ENCODE measurements around the gene BTAF1.

The BTAF1 gene

DNA sequence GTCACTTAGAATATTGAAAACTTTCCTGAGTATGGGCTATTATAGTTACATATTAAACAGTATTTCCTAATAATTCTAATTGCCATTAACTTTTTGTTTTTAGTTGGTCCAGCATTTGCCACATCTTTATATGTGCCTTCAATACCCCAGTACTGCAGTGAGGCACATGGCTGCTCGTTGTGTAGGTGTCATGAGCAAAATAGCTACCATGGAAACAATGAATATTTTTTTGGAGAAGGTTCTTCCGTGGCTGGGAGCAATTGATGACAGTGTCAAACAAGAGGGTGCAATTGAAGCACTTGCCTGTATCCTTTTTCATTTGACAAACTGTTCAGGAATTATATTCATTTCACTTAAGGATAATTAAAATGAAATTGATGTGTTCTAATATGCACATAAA, 72.7 kb downstream of the BTAF1 start:
- ChIA-PET CTCF (interaction anchor here (0.8 kb wide), 1 partner anchor 13 kb away, joined by 3 read pairs; no protein-coding TSS in a partner anchor), POLR2A (no interaction called here)

DNA sequence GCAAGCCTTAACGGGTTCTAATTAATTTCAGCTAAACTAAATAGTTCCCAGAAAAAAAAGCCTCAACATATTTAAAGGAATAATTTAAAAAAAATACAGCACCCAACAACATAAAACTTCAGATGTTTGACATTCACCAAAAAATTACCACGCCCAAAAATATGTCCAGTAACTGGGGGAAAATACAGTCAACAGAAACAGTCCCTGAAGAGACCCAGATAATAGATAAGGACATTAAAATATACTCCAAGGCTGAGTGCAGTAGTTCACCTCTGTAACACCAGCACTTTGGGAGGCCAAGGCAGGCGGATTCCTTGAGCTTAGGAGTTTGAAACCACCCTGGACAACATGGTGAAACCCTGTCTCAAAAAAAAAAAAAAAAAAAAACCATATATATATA, 78.0 kb downstream of the BTAF1 start:
- CTCF ChIA-PET = interaction anchor here (1.4 kb wide), 1 partner anchor 9 kb away, joined by 3 read pairs; no protein-coding TSS in a partner anchor
- POLR2A ChIA-PET = no interaction called here
- no CpG with 5 or more reads among the region's 3 CpGs for WGBS (ENCODE audit: insufficient coverage)
- no peak overlapping the region for H3K4me3 ChIP-seq (ENCODE audit: control insufficient read depth in 1 of 7, extremely low read depth in 1 of 7, insufficient read depth in 4 of 7, low read depth in 2 of 7, low read length in 6 of 7)
- H3K4me1 ChIP-seq (ENCODE audit: control extremely low read depth in 1 of 4, control insufficient read depth in 4 of 4, insufficient read depth in 4 of 4, low read length in 3 of 4) = no peaks in the 10 kb centered on the region
- peaks cover 0 to 10% (median 0%) of the 10 kb centered on the region in 5 experiments for H3K9me3 ChIP-seq (ENCODE audit: control extremely low read depth in 1 of 5, control insufficient read depth in 4 of 5, insufficient read depth in 2 of 5, low read depth in 1 of 5, low read length in 4 of 5)
- H3K27me3 ChIP-seq (replicated peaks in 2 of 5; ENCODE audit: control insufficient read depth in 4 of 5, insufficient read depth in 5 of 5, low read length in 4 of 5) = no peaks in the 10 kb centered on the region
- H3K27ac ChIP-seq (ENCODE audit: insufficient read depth in 1 of 2, low read depth in 1 of 2, low read length in 2 of 2, poor library complexity in 1 of 2, severe bottlenecking in 2 of 2) = no peak overlapping the region
- H3K36me3 ChIP-seq (ENCODE audit: control insufficient read depth in 4 of 4, insufficient read depth in 4 of 4, low read length in 3 of 4) = peaks cover 14 to 49% (median 35%) of the 10 kb centered on the region in 4 experiments
- no peak for DNase-seq

More for the DNA sequence above, 72.7 kb downstream of the BTAF1 start:
- Histone ChIP-seq H3K4me1 (ENCODE audit: control extremely low read depth in 1 of 4, control insufficient read depth in 4 of 4, insufficient read depth in 4 of 4, low read length in 3 of 4) (no peaks in the 10 kb centered on the region), H3K27me3 (replicated peaks in 2 of 5; ENCODE audit: control insufficient read depth in 4 of 5, insufficient read depth in 5 of 5, low read length in 4 of 5) (no peaks in the 10 kb centered on the region), H3K36me3 (ENCODE audit: control insufficient read depth in 4 of 4, insufficient read depth in 4 of 4, low read length in 3 of 4) (peaks cover 31 to 60% (median 47%) of the 10 kb centered on the region in 4 experiments), H3K4me3 (ENCODE audit: control insufficient read depth in 1 of 7, extremely low read depth in 1 of 7, insufficient read depth in 4 of 7, low read depth in 2 of 7, low read length in 6 of 7) (no peak overlapping the region), H3K27ac (ENCODE audit: insufficient read depth in 1 of 2, low read depth in 1 of 2, low read length in 2 of 2, poor library complexity in 1 of 2, severe bottlenecking in 2 of 2) (no peak overlapping the region), H3K9me3 (ENCODE audit: control extremely low read depth in 1 of 5, control insufficient read depth in 4 of 5, insufficient read depth in 2 of 5, low read depth in 1 of 5, low read length in 4 of 5) (peaks cover 0 to 5% (median 0%) of the 10 kb centered on the region in 5 experiments)
- no CpG with 5 or more reads among the region's 2 CpGs for WGBS (ENCODE audit: insufficient coverage)
- no peak for DNase-seq

DNA sequence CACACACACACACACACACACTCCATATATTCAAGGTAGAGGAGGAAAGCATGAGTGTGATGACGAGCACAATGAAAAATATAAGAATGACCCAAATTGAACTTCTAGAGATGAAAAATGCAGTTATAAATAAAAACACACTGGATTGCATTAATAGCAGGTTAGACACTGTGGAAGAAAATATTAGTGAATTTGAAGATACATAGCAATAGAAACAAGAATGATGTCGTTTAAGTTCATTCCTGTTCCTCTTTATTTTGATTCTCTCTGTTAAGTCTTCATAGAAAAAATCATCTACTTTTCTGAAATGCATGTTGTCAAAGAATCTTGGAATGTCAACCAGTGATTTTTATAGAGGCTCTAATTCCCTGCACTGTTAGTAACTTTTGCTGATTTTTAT, 78.4 kb downstream of the BTAF1 start:
- Histone ChIP-seq H3K9me3 (ENCODE audit: control extremely low read depth in 1 of 5, control insufficient read depth in 4 of 5, insufficient read depth in 2 of 5, low read depth in 1 of 5, low read length in 4 of 5) (peaks cover 0 to 10% (median 0%) of the 10 kb centered on the region in 5 experiments), H3K27ac (ENCODE audit: insufficient read depth in 1 of 2, low read depth in 1 of 2, low read length in 2 of 2, poor library complexity in 1 of 2, severe bottlenecking in 2 of 2) (no peak overlapping the region), H3K36me3 (ENCODE audit: control insufficient read depth in 4 of 4, insufficient read depth in 4 of 4, low read length in 3 of 4) (peaks cover 16 to 47% (median 33%) of the 10 kb centered on the region in 4 experiments), H3K4me1 (ENCODE audit: control extremely low read depth in 1 of 4, control insufficient read depth in 4 of 4, insufficient read depth in 4 of 4, low read length in 3 of 4) (no peaks in the 10 kb centered on the region), H3K4me3 (ENCODE audit: control insufficient read depth in 1 of 7, extremely low read depth in 1 of 7, insufficient read depth in 4 of 7, low read depth in 2 of 7, low read length in 6 of 7) (no peak overlapping the region), H3K27me3 (replicated peaks in 2 of 5; ENCODE audit: control insufficient read depth in 4 of 5, insufficient read depth in 5 of 5, low read length in 4 of 5) (no peaks in the 10 kb centered on the region)
- CTCF ChIA-PET = interaction anchor here (1.4 kb wide), 1 partner anchor 8 kb away, joined by 3 read pairs; no protein-coding TSS in a partner anchor
- POLR2A ChIA-PET = no interaction called here
- no CpG with 5 or more reads among the region's 2 CpGs for WGBS (ENCODE audit: insufficient coverage)
- DNase-seq = peak in 2 of 3 donors; percentile 6 to 10

DNA sequence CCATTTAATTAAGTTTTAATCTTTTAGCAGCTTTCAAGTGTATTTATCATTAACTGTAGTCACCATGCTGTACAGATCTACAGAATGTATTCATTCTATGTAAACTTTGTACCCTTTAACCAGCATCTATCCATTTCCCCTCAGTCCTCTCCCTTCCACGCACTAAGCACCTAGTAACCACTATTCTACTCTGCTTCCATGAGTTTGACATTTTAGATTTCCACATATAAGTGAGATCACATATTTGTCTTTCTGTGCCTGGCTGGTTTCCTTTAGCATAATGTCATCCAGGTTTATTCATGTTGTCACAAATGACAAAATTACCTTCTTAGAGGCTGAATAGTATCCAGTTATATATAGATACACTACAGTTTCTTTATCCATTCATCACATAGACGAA, 79.7 kb downstream of the BTAF1 start:
- CTCF ChIA-PET = no interaction called here
- Histone ChIP-seq H3K27ac (ENCODE audit: insufficient read depth in 1 of 2, low read depth in 1 of 2, low read length in 2 of 2, poor library complexity in 1 of 2, severe bottlenecking in 2 of 2) (no peak overlapping the region), H3K4me1 (ENCODE audit: control extremely low read depth in 1 of 4, control insufficient read depth in 4 of 4, insufficient read depth in 4 of 4, low read length in 3 of 4) (peaks cover 0 to under 1% (median under 1%) of the 10 kb centered on the region in 4 experiments), H3K27me3 (replicated peaks in 2 of 5; ENCODE audit: control insufficient read depth in 4 of 5, insufficient read depth in 5 of 5, low read length in 4 of 5) (no peaks in the 10 kb centered on the region), H3K4me3 (ENCODE audit: control insufficient read depth in 1 of 7, extremely low read depth in 1 of 7, insufficient read depth in 4 of 7, low read depth in 2 of 7, low read length in 6 of 7) (no peak overlapping the region), H3K9me3 (ENCODE audit: control extremely low read depth in 1 of 5, control insufficient read depth in 4 of 5, insufficient read depth in 2 of 5, low read depth in 1 of 5, low read length in 4 of 5) (peaks cover 0 to 10% (median 0%) of the 10 kb centered on the region in 5 experiments), H3K36me3 (ENCODE audit: control insufficient read depth in 4 of 4, insufficient read depth in 4 of 4, low read length in 3 of 4) (peaks cover 17 to 36% (median 22%) of the 10 kb centered on the region in 4 experiments)
- DNase-seq = no peak
- POLR2A ChIA-PET = no interaction called here
- 100% methylated on average over 1 of the region's 2 CpGs for WGBS (ENCODE audit: insufficient coverage)

DNA sequence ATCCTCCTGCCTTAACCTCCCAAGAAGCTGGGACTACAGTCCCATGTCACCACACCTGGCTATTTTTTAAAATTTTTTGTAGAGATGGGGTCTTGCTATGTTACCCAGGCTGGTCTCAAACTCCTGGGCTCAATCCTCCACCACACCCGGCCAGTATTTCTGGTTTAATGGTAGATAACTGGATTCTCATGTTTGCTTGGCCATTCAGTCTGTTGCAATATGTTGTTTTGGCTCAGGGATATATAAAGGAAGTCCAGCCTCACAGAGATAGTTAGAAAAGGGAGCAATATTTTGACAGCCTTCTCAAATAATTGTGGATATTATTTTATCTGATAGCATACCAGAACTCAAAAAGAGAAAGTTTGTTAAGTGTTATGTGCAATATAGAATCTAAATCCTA, 82.4 kb downstream of the BTAF1 start:
- ChIA-PET POLR2A (no interaction called here), CTCF (no interaction called here)
- Histone ChIP-seq H3K27ac (ENCODE audit: insufficient read depth in 1 of 2, low read depth in 1 of 2, low read length in 2 of 2, poor library complexity in 1 of 2, severe bottlenecking in 2 of 2) (no peak overlapping the region), H3K36me3 (ENCODE audit: control insufficient read depth in 4 of 4, insufficient read depth in 4 of 4, low read length in 3 of 4) (peaks cover 8 to 34% (median 17%) of the 10 kb centered on the region in 4 experiments), H3K4me3 (ENCODE audit: control insufficient read depth in 1 of 7, extremely low read depth in 1 of 7, insufficient read depth in 4 of 7, low read depth in 2 of 7, low read length in 6 of 7) (no peak overlapping the region), H3K4me1 (ENCODE audit: control extremely low read depth in 1 of 4, control insufficient read depth in 4 of 4, insufficient read depth in 4 of 4, low read length in 3 of 4) (peaks cover 0 to 13% (median 8%) of the 10 kb centered on the region in 4 experiments), H3K27me3 (replicated peaks in 2 of 5; ENCODE audit: control insufficient read depth in 4 of 5, insufficient read depth in 5 of 5, low read length in 4 of 5) (no peaks in the 10 kb centered on the region), H3K9me3 (ENCODE audit: control extremely low read depth in 1 of 5, control insufficient read depth in 4 of 5, insufficient read depth in 2 of 5, low read depth in 1 of 5, low read length in 4 of 5) (peaks cover 0 to 10% (median 0%) of the 10 kb centered on the region in 5 experiments)
- no peak for DNase-seq
- whole genome bisulfite sequencing (ENCODE audit: insufficient coverage) = no CpG with 5 or more reads among the region's 1 CpG

DNA sequence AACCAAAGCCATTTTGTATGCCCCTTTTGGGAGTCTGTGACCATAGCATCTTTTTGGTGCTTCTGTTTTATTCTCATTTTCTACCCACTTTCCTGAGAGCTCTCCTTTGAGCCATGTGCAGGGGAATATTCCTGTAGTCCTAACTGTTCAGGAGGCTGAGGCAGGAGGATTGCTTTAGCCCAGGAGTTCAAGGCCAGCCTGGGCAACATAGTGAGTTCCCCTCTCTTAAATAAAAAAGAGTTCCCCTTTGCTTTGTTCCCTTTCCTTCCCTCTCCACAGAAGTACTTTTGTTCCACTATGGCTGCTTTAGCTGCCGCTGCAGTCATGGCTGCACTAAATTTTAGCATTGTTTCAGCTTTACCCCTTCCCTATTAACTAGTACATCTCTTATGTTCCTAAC, 85.9 kb downstream of the BTAF1 start:
- Histone ChIP-seq H3K9me3 (ENCODE audit: control extremely low read depth in 1 of 5, control insufficient read depth in 4 of 5, insufficient read depth in 2 of 5, low read depth in 1 of 5, low read length in 4 of 5) (no peaks in the 10 kb centered on the region), H3K27me3 (replicated peaks in 2 of 5; ENCODE audit: control insufficient read depth in 4 of 5, insufficient read depth in 5 of 5, low read length in 4 of 5) (no peaks in the 10 kb centered on the region), H3K4me1 (ENCODE audit: control extremely low read depth in 1 of 4, control insufficient read depth in 4 of 4, insufficient read depth in 4 of 4, low read length in 3 of 4) (peaks cover 0 to 13% (median 8%) of the 10 kb centered on the region in 4 experiments), H3K4me3 (ENCODE audit: control insufficient read depth in 1 of 7, extremely low read depth in 1 of 7, insufficient read depth in 4 of 7, low read depth in 2 of 7, low read length in 6 of 7) (no peak overlapping the region), H3K36me3 (ENCODE audit: control insufficient read depth in 4 of 4, insufficient read depth in 4 of 4, low read length in 3 of 4) (peaks cover 9 to 32% (median 23%) of the 10 kb centered on the region in 4 experiments), H3K27ac (ENCODE audit: insufficient read depth in 1 of 2, low read depth in 1 of 2, low read length in 2 of 2, poor library complexity in 1 of 2, severe bottlenecking in 2 of 2) (no peak overlapping the region)
- DNase-seq = no peak
- ChIA-PET POLR2A (interaction anchor here (0.7 kb wide), 2 partner anchors 67 to 114 kb away, joined by 3 read pairs; no protein-coding TSS in a partner anchor), CTCF (interaction anchor here (0.8 to 1.1 kb wide), 3 partner anchors 14 to 114 kb away, joined by 3 read pairs; no protein-coding TSS in a partner anchor)
- 100% methylated on average over 1 of the region's 1 CpG for WGBS (ENCODE audit: insufficient coverage)

DNA sequence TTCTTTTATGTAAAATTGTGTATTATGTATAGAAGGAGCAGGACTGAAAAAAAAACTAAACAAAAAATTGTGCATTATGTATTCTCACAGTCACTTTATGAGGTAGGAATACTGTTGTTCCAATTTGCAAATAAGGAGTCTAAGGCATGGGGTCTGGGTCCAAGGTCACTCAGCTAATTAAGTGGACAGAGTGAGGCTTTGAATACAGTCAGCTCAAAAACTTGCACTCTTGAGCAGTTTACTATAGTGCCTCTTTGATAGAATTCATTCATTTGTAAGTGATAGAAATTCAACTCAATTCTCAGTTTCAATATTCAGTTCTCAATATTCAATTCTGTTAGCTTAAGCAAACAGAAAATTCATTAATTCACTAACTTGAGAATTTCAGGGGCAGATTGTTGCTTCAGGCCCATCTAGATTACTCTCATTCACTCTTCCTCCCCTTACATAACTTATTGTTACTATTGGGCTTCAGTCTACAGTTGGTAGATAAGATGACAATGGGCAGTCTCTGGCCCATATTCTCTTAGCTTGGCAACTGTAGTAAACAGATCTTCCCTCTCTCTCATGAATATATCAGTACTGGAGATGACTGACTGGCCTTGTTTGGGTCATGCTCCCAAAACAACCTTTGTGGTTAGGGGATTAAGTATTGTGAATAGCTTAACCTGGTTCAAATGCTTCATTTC, 86.6 kb downstream of the BTAF1 start:
- H3K4me1 ChIP-seq (ENCODE audit: control extremely low read depth in 1 of 4, control insufficient read depth in 4 of 4, insufficient read depth in 4 of 4, low read length in 3 of 4) = peaks cover 0 to 13% (median 8%) of the 10 kb centered on the region in 4 experiments
- H3K27ac ChIP-seq (ENCODE audit: insufficient read depth in 1 of 2, low read depth in 1 of 2, low read length in 2 of 2, poor library complexity in 1 of 2, severe bottlenecking in 2 of 2) = no peak overlapping the region
- H3K36me3 ChIP-seq (ENCODE audit: control insufficient read depth in 4 of 4, insufficient read depth in 4 of 4, low read length in 3 of 4) = peaks cover 13 to 37% (median 26%) of the 10 kb centered on the region in 4 experiments
- CTCF ChIA-PET = interaction anchor here (0.8 to 1.8 kb wide), 4 partner anchors 9 to 114 kb away, joined by 3 to 5 read pairs (median 3); no protein-coding TSS in a partner anchor
- no peaks in the 10 kb centered on the region for H3K9me3 ChIP-seq (ENCODE audit: control extremely low read depth in 1 of 5, control insufficient read depth in 4 of 5, insufficient read depth in 2 of 5, low read depth in 1 of 5, low read length in 4 of 5)
- POLR2A ChIA-PET = interaction anchor here (0.6 to 0.7 kb wide), 2 partner anchors 47 to 113 kb away, joined by 3 read pairs; no protein-coding TSS in a partner anchor
- DNase-seq = no peak
- H3K27me3 ChIP-seq (replicated peaks in 2 of 5; ENCODE audit: control insufficient read depth in 4 of 5, insufficient read depth in 5 of 5, low read length in 4 of 5) = no peaks in the 10 kb centered on the region
- H3K4me3 ChIP-seq (ENCODE audit: control insufficient read depth in 1 of 7, extremely low read depth in 1 of 7, insufficient read depth in 4 of 7, low read depth in 2 of 7, low read length in 6 of 7) = no peak overlapping the region
